Left forelimb (tissue), 1 donor: ENCODE results near the gene ACKR2.
A peak's percentile ranks its signal among the peaks of the same experiment; 100 is the strongest.
"Not testable (repeated sequence)": the region's sequence is repeated elsewhere in the genome, so short reads cannot be mapped to it uniquely, and the experiment has no call there.

Experiments used
- DNase-seq: peaks from one replicate; pipeline ENCODE4 v3.0.0-alpha.2; 2018; ENCODE audit warnings: low spot score

The ACKR2 gene

GRCh38 chr3:42855547-42856380, 46.5 kb downstream of the ACKR2 start:
- no peak for DNase-seq

GRCh38 chr3:42856544-42856943, 47.3 kb downstream of the ACKR2 start:
- no peak for DNase-seq

GRCh38 chr3:42864321-42864950, 55.2 kb downstream of the ACKR2 start:
- no peak for DNase-seq

DNA sequence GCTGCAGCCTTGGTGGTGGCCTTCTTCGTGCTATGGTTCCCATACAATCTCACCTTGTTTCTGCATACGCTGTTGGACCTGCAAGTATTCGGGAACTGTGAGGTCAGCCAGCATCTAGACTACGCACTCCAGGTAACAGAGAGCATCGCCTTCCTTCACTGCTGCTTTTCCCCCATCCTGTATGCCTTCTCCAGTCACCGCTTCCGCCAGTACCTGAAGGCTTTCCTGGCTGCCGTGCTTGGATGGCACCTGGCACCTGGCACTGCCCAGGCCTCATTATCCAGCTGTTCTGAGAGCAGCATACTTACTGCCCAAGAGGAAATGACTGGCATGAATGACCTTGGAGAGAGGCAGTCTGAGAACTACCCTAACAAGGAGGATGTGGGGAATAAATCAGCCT, 56.0 kb downstream of the ACKR2 start:
- DNase-seq = no peak

DNA sequence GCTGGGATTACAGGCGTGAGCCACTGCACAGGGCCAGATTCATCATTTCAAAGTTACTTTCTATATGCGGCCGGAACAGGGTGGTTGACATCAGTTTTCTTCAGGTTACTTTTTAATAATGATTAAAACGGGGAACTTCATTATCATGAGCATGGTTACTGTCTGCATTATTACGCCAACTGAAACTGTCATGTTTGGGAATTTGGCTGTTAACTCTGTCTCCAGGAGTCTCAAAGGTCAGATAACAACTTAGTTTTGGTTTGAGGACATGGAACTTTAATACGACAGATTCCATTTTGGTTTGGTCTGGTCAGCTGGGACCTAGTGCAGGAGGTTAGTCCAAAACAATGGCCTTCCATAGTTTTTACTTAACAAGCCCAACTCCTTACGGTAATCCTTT, 57.9 kb downstream of the ACKR2 start:
- DNase-seq = no peak

- no peak for DNase-seq
Measured at GRCh38 chr3:42868841-42869240, 59.6 kb downstream of the ACKR2 start.

- DNase-seq = no peak
Measured at GRCh38 chr3:42871592-42872196, 62.4 kb downstream of the ACKR2 start.

- no peak for DNase-seq
Measured at GRCh38 chr3:42872718-42873117, 63.5 kb downstream of the ACKR2 start.

GRCh38 chr3:42873221-42873982, 64.2 kb downstream of the ACKR2 start:
- DNase-seq = no peak

DNA sequence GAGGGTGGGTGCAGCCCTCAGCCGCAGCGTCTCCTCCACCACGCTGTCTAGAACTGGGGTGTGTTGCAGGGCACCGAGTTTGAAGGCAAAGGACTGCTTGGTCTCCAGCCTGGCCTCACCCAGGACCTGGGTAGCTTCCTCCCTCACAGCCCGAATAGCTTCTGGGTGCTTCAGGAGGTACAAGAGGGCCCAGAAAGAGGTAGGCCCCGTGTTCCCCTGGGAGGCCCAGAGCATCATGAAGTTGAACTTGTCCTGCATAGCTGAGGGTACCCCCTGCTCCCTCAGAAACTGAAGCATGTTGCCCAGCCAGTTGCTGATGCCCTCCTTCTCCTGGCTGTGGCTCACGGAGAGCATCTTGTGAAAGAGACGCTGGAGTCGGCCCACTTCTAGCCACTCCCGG, 65.5 kb downstream of the ACKR2 start:
- DNase-seq = no peak

DNA sequence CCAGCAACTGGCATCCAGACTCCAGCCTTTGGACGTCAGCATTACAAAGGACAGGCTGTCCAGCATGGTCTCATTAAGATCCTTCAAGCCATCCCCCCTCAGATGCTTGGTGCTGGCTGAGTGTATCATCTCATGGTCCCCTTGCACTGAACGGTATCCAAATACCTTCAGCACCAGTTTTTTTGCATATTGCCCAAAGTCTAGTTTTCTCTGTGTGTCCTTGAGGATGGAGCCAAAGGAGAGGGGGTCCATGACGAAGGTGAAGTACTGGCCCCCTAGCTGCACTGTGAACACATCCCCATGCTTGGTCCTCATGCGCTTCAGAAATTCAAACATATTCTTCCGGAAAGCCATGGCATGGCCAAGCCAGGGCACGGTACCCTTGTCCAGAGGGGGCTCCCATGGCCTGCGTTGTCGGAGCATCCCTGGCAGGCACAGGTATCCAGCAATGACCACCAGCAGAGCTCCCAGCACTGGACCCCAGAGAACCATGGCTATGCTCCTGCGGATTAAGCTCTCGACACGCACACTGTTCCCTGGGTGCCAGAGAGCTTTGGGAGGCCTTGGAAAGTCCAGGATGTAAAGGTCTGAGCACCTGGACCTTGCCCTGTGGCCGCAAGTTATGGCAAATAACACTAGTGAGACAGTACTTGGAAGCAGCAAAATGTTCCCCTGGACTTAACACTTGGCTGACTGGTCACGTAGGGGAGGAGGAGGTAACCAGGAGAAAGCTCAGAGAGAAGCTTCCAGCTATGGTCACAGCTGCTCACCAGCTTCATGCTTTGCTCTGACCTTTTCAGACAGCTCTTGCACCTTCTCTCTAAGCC, 66.3 kb downstream of the ACKR2 start, which contains the start of gene CYP8B1:
Gene CYP8B1, minus strand, starts transcription at position 555 of the 827 bp plus-strand sequence. Its CDS starts 63 bp downstream, at position 492.
- no peak for DNase-seq

DNA sequence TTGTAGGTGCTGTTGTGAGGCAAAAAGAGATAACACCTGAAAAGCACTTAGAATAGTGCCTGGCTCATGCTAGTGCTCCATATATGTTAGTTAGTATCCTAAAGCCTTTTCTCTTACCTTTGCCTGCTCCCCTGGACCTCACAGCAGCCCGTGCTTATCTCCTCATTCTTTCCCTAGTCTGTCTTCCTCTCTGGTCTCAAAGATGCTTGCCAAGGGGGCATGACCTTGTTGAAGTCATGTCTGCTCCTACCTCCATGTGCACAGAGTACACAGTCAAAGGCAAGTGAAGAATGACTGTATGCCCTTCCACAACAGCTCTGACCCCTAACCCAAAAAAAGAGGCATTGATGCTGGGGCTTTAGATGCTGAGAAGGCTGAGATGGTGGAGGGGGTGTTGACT, 67.2 kb downstream of the ACKR2 start:
- no peak for DNase-seq

- no peak for DNase-seq
Measured at GRCh38 chr3:42876940-42877720, 67.9 kb downstream of the ACKR2 start.

DNA sequence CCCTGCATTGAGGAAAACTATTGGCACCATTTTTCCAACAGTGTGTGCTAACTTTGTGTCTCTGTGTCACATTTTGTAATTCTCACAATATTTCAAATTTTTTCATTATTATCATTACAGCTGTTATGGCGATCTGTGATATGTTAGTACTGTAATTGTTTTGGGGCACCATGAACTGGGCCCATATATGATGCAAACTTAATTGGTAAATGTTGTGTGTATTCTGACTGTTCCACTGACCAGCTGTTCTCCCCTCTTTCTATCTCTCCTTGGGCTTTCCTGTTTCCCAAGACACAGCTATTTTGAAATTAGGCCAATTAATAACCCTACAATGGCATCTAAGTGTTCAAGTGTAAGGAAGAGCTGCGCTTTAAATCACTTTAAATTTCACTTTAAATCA, 68.6 kb downstream of the ACKR2 start:
- no peak for DNase-seq

- DNase-seq = no peak
Measured at GRCh38 chr3:42880183-42880582, 70.9 kb downstream of the ACKR2 start.

- DNase-seq = peak; percentile 88
Measured at GRCh38 chr3:42880601-42881451, 71.6 kb downstream of the ACKR2 start.

DNA sequence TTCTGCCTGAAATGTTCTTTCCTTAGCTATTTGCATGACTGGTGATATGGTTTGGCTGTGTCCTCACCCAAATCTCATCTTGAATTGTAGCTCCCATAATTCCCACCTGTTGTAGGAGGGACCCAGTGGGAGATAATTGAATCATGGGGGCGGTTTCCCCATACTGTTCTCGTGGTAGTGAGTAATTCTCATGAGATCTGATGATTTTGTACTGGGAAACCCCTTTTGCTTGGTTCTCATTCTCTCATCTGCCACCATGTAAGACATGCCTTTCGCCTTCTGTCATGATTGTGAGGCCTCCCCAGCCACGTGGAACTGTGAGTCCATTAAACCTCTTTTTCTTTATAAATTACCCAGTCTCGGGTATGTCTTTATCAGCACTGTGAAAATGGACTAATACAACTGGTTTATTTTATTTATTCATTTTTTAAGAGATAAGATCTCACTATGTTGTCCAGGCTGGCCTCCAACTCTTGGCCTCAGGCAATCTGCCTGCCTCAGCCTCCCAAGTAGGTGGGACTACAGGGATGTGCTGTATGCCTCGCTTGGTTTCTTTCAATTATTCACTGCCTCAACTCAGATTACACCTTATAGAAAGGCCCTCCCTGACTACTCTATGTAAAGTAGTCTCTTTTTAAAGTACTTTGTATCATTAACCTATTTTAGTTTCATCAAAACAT, 74.1 kb downstream of the ACKR2 start:
- DNase-seq = not testable (repeated sequence)

DNA sequence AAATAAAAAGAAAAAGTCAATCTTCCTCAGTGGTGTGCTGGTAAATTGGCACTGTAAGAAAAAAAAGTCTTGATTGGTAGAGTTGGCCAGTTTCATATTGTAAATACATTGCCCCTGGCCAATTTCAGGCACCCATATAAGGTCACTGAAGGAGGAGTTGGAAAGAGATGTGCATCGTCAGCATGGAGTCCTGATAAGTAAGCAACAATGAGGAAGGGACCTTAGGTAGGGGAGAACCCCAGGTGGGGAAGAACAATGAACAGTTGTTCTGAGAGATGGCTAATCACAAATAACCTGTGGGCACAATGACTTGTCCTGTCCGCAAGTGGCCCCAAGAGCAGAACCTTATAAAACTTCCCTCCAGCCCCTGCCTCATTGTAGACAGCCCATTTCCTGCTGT, 75.1 kb downstream of the ACKR2 start:
- no peak for DNase-seq

- no peak for DNase-seq
Measured at GRCh38 chr3:42886294-42886822, 77.1 kb downstream of the ACKR2 start.
